GM23338 (cell line): ENCODE data around the gene DUOX1. TPM values are rescaled to one million over a fixed set of nuclear protein-coding genes. Genes with fewer than 3 reads are reported as not detected.

ENCODE experiments used
- ATAC-seq: fragments of 200-7000 bp; cut with Tn5 transposase; 3 replicates; pipeline ENCODE4 v1.9.1; 2020
- DNase-seq: peaks from one replicate; pipeline ENCODE4 v3.0.0-alpha.2; 2015; ENCODE audit warnings: low spot score
- H2AFZ ChIP-seq: fragments of 200-600 bp; sonication (generic); 2 replicates; pipeline ENCODE4 v1.8.0; 2016; ENCODE audit warnings: antibody characterized with exemption, mild to moderate bottlenecking, moderate library complexity
- H3F3A ChIP-seq: fragments of 200-600 bp; sonication (generic); replicated peaks from 2 replicates; pipeline ENCODE4 v1.8.0; 2017; ENCODE audit warnings: antibody characterized with exemption, mixed run types, low read depth
- H3K27ac ChIP-seq: fragments of 200-600 bp; sonication (generic); 2 replicates; pipeline ENCODE4 v1.6.1; 2016; ENCODE audit warnings: low read depth
- H3K27me3 ChIP-seq: fragments of 200-600 bp; sonication (generic); 2 replicates; pipeline ENCODE4 v1.8.0; 2016; ENCODE audit warnings: mild to moderate bottlenecking, mixed run types, moderate library complexity; ENCODE audit not compliant: insufficient read depth
- H3K36me3 ChIP-seq: fragments of 200-600 bp; sonication (generic); 2 replicates; pipeline ENCODE4 v1.8.0; 2016; ENCODE audit warnings: mild to moderate bottlenecking; ENCODE audit not compliant: insufficient read depth
- H3K4me1 ChIP-seq: fragments of 200-600 bp; sonication (generic); 2 replicates; pipeline ENCODE4 v1.8.0; 2016; ENCODE audit warnings: mild to moderate bottlenecking, moderate library complexity; ENCODE audit not compliant: insufficient read depth
- H3K4me2 ChIP-seq: fragments of 200-600 bp; sonication (generic); 2 replicates; pipeline ENCODE4 v1.7.1; 2017; ENCODE audit warnings: mixed run types
- H3K4me3 ChIP-seq: fragments of 200-600 bp; sonication (generic); 2 replicates; pipeline ENCODE4 v1.6.1; 2016; ENCODE audit warnings: mixed run types
- H3K79me2 ChIP-seq: fragments of 200-600 bp; sonication (generic); replicated peaks from 2 replicates; pipeline ENCODE4 v1.8.0; 2017; ENCODE audit warnings: mild to moderate bottlenecking; ENCODE audit not compliant: insufficient read depth
- H3K9me2 ChIP-seq: fragments of 200-600 bp; sonication (generic); 2 replicates; pipeline ENCODE4 v1.8.0; 2017; ENCODE audit not compliant: insufficient read depth
- H4K20me1 ChIP-seq: fragments of 200-600 bp; sonication (generic); replicated peaks from 2 replicates; pipeline ENCODE4 v1.8.0; 2017; ENCODE audit warnings: mild to moderate bottlenecking; ENCODE audit not compliant: insufficient read depth
- H3K27ac Mint-ChIP-seq: 2 replicates; pipeline ENCODE4 v1.8.0; 2020; ENCODE audit warnings: inconsistent platforms, mild to moderate bottlenecking, moderate library complexity, mixed read lengths
- H3K27me3 Mint-ChIP-seq: 3 replicates; pipeline ENCODE4 v1.8.0; 2022; ENCODE audit warnings: low read depth, mild to moderate bottlenecking, moderate library complexity, mixed read lengths, inconsistent platforms; ENCODE audit not compliant: insufficient read depth, poor library complexity
- H3K36me3 Mint-ChIP-seq: 3 replicates; pipeline ENCODE4 v1.8.0; 2021; ENCODE audit warnings: low read depth, mild to moderate bottlenecking, inconsistent platforms, moderate library complexity, mixed read lengths
- H3K4me1 Mint-ChIP-seq: 3 replicates; pipeline ENCODE4 v1.8.0; 2020; ENCODE audit warnings: mild to moderate bottlenecking, inconsistent platforms, mixed read lengths
- H3K4me3 Mint-ChIP-seq: 3 replicates; pipeline ENCODE4 v1.8.0; 2021; ENCODE audit warnings: moderate library complexity, mild to moderate bottlenecking, inconsistent platforms, mixed read lengths
- H3K9me3 Mint-ChIP-seq: 3 replicates; pipeline ENCODE4 v1.8.0; 2020; ENCODE audit warnings: moderate library complexity, mild to moderate bottlenecking, inconsistent platforms, mixed read lengths
- CREB1 ChIP-seq: fragments of 250-450 bp; sonication (Bioruptor Pico); IDR thresholded peaks from 2 replicates; pipeline ENCODE4 v1.5.0; 2020; ENCODE audit warnings: low read depth, mild to moderate bottlenecking, moderate library complexity
- JUNB ChIP-seq: IDR thresholded peaks from one replicate; pipeline ENCODE4 v1.6.1; 2016; ENCODE audit warnings: antibody characterized with exemption; ENCODE audit not compliant: unreplicated experiment
- NANOG ChIP-seq: IDR thresholded peaks from 2 replicates; pipeline ENCODE4 v1.6.1; 2016; ENCODE audit warnings: antibody characterized with exemption, borderline replicate concordance
- POLR2AphosphoS5 ChIP-seq: IDR thresholded peaks from 2 replicates; pipeline ENCODE4 v1.6.1; 2016; ENCODE audit warnings: antibody characterized with exemption, low read depth
- ZNF114 ChIP-seq: fragments of 250-450 bp; sonication (Bioruptor Pico); IDR thresholded peaks from 2 replicates; pipeline ENCODE4 v1.5.0; 2020; ENCODE audit warnings: mild to moderate bottlenecking, moderate library complexity
- polyA plus RNA-seq: library from polyadenylated mRNA; unstranded; fragments of >200 nt; fragmentation: Nextera tagmentation; extraction: Ambion mirVana; gene quantifications from 2 replicates; pipeline ENCODE4 v1.2.1, GENCODE V29; 2016
- total RNA-seq: library from RNA; depleted of rRNA; stranded (reverse); fragments of >200 nt; shearing (Covaris generic); gene quantifications from 2 replicates; pipeline ENCODE4 v1.2.3, GENCODE V29; 2014
- TF ChIP-seq, protein P1 (sequence below): fragments of 250-450 bp; sonication (Bioruptor Pico); IDR thresholded peaks from 2 replicates; pipeline ENCODE4 v1.5.0; 2020; ENCODE audit warnings: mild to moderate bottlenecking, moderate library complexity
- TF ChIP-seq, protein P2 (sequence below): IDR thresholded peaks from 2 replicates; pipeline ENCODE4 v1.6.1; 2016; ENCODE audit warnings: antibody characterized with exemption
- TF ChIP-seq, protein P3 (sequence below), 2 experiments: fragments of 200-600 bp in 1 of 2; sonication (generic) in 1 of 2; conservative IDR thresholded peaks; 2 replicates each; pipeline versions ENCODE4 v1.5.1 to v1.6.1; 2016 to 2017; ENCODE audit warnings: antibody characterized with exemption in 2 of 2, low read depth in 2 of 2, mild to moderate bottlenecking in 2 of 2, moderate library complexity in 1 of 2

DUOX1 gene
- total and polyA plus RNA-seq, 2 experiments from 2014 or later: 0.69 to 0.73 TPM

DNA sequence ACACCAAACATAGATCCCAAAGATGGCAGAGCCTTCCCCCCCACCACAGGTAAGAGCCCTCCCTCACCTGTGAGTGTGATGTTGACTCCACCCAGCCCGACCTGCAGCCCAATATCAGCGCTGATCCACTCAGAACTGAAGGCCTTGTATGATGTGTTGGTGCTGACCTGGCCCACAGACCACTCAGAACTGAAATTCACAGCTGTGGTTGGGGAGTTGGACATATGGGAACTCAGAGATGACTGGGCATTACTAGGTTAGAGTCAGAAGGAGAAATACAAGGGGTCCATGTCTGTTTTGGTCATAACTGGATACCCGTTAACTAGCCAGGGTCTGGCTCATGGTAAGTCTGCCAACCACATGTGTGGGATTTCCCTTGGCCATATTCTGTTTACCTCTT is 8.8 kb upstream of the DUOX1 start (continued):
- TF ChIP-seq, protein P1, sequence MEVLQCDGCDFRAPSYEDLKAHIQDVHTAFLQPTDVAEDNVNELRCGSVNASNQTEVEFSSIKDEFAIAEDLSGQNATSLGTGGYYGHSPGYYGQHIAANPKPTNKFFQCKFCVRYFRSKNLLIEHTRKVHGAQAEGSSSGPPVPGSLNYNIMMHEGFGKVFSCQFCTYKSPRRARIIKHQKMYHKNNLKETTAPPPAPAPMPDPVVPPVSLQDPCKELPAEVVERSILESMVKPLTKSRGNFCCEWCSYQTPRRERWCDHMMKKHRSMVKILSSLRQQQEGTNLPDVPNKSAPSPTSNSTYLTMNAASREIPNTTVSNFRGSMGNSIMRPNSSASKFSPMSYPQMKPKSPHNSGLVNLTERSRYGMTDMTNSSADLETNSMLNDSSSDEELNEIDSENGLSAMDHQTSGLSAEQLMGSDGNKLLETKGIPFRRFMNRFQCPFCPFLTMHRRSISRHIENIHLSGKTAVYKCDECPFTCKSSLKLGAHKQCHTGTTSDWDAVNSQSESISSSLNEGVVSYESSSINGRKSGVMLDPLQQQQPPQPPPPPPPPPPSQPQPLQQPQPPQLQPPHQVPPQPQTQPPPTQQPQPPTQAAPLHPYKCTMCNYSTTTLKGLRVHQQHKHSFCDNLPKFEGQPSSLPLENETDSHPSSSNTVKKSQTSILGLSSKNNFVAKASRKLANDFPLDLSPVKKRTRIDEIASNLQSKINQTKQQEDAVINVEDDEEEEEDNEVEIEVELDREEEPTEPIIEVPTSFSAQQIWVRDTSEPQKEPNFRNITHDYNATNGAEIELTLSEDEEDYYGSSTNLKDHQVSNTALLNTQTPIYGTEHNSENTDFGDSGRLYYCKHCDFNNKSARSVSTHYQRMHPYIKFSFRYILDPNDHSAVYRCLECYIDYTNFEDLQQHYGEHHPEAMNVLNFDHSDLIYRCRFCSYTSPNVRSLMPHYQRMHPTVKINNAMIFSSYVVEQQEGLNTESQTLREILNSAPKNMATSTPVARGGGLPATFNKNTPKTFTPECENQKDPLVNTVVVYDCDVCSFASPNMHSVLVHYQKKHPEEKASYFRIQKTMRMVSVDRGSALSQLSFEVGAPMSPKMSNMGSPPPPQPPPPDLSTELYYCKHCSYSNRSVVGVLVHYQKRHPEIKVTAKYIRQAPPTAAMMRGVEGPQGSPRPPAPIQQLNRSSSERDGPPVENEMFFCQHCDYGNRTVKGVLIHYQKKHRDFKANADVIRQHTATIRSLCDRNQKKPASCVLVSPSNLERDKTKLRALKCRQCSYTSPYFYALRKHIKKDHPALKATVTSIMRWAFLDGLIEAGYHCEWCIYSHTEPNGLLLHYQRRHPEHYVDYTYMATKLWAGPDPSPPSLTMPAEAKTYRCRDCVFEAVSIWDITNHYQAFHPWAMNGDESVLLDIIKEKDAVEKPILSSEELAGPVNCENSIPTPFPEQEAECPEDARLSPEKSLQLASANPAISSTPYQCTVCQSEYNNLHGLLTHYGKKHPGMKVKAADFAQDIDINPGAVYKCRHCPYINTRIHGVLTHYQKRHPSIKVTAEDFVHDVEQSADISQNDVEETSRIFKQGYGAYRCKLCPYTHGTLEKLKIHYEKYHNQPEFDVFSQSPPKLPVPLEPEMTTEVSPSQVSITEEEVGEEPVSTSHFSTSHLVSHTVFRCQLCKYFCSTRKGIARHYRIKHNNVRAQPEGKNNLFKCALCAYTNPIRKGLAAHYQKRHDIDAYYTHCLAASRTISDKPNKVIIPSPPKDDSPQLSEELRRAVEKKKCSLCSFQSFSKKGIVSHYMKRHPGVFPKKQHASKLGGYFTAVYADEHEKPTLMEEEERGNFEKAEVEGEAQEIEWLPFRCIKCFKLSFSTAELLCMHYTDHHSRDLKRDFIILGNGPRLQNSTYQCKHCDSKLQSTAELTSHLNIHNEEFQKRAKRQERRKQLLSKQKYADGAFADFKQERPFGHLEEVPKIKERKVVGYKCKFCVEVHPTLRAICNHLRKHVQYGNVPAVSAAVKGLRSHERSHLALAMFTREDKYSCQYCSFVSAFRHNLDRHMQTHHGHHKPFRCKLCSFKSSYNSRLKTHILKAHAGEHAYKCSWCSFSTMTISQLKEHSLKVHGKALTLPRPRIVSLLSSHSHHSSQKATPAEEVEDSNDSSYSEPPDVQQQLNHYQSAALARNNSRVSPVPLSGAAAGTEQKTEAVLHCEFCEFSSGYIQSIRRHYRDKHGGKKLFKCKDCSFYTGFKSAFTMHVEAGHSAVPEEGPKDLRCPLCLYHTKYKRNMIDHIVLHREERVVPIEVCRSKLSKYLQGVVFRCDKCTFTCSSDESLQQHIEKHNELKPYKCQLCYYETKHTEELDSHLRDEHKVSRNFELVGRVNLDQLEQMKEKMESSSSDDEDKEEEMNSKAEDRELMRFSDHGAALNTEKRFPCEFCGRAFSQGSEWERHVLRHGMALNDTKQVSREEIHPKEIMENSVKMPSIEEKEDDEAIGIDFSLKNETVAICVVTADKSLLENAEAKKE (CRISPR knock-in tag): no peak

DNA sequence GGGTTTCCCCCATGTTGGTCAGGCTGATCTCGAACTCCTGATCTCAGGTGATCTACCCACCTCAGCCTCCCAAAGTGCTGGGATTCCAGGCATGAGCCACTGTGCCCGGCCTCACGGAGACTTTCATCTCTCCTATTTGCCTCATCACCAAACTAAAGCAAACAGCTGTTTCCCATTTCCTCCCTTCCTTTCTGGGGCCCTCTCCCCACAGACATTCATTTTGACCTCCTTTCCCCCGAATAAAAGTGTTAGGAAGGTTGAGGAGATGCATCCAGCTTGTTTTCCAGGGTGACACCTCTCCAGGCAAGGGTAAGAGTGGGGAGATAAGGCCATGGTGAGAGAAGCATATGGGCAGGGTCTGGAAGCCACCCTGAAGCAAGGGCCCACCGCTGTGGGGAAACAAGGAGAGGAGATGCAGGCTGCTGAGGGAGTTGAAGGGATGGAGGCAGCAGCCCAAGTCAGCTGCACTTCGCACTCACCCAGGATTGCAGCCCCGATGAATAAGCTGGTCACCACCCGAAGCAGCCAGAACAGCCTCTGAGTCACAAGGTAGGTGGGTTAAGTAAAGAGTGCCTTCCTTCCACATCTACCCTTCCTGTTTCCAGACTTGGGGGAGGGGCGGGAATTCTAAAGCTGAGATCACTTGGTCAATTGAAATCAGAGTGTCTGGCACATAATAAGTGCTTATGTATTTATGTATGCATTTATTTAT is 7.9 kb upstream of the DUOX1 start:
- H3K36me3 Mint-ChIP-seq: no peaks in the 10 kb centered on the region
- no peaks in the 10 kb centered on the region for H3K36me3 ChIP-seq
- H3K27ac Mint-ChIP-seq: no peak overlapping the region
- H3F3A ChIP-seq: no peaks in the 10 kb centered on the region
- no peak overlapping the region for H2AFZ ChIP-seq
- DNase-seq: no peak
- no peaks in the 10 kb centered on the region; the same call in 1 of the 2 replicates for H4K20me1 ChIP-seq
- H3K27me3 ChIP-seq: peaks cover 92% of the 10 kb centered on the region
- H3K4me2 ChIP-seq: no peak overlapping the region
- peaks cover 6% of the 10 kb centered on the region; the same call in 2 of the 3 replicates for H3K9me3 Mint-ChIP-seq
- H3K4me3 Mint-ChIP-seq: no peak overlapping the region
- no peaks in the 10 kb centered on the region for H3K9me2 ChIP-seq
- ATAC-seq: no peak
- peaks cover 37% of the 10 kb centered on the region for H3K27me3 Mint-ChIP-seq
- TF ChIP-seq JUNB: no peak
- TF ChIP-seq, protein P2, sequence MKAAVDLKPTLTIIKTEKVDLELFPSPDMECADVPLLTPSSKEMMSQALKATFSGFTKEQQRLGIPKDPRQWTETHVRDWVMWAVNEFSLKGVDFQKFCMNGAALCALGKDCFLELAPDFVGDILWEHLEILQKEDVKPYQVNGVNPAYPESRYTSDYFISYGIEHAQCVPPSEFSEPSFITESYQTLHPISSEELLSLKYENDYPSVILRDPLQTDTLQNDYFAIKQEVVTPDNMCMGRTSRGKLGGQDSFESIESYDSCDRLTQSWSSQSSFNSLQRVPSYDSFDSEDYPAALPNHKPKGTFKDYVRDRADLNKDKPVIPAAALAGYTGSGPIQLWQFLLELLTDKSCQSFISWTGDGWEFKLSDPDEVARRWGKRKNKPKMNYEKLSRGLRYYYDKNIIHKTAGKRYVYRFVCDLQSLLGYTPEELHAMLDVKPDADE: no peak
- TF ChIP-seq POLR2AphosphoS5: no peak
- TF ChIP-seq ZNF114: no peak
- no peak for TF ChIP-seq NANOG
- TF ChIP-seq, protein P3, sequence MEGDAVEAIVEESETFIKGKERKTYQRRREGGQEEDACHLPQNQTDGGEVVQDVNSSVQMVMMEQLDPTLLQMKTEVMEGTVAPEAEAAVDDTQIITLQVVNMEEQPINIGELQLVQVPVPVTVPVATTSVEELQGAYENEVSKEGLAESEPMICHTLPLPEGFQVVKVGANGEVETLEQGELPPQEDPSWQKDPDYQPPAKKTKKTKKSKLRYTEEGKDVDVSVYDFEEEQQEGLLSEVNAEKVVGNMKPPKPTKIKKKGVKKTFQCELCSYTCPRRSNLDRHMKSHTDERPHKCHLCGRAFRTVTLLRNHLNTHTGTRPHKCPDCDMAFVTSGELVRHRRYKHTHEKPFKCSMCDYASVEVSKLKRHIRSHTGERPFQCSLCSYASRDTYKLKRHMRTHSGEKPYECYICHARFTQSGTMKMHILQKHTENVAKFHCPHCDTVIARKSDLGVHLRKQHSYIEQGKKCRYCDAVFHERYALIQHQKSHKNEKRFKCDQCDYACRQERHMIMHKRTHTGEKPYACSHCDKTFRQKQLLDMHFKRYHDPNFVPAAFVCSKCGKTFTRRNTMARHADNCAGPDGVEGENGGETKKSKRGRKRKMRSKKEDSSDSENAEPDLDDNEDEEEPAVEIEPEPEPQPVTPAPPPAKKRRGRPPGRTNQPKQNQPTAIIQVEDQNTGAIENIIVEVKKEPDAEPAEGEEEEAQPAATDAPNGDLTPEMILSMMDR (conservative IDR thresholded peaks at IDR 0.05; ENCODE audit: low read depth in 2 of 2): no peak
- no peak for TF ChIP-seq CREB1 (CRISPR knock-in tag)
- no peak overlapping the region for H3K4me3 ChIP-seq
- no peak overlapping the region for H3K27ac ChIP-seq
- peaks cover 6% of the 10 kb centered on the region; the same call in 1 of the 2 replicates for H3K4me1 ChIP-seq
- peaks cover 4% of the 10 kb centered on the region; the same call in 2 of the 3 replicates for H3K4me1 Mint-ChIP-seq
- no peaks in the 10 kb centered on the region for H3K79me2 ChIP-seq
